Measurements from ENCODE around the gene NHSL1.
"Not testable (repeated sequence)": the region's sequence is repeated elsewhere in the genome, so short reads cannot be mapped to it uniquely, and the experiment has no call there.

The NHSL1 gene

GRCh38 chr6:138427701-138428100 lies 71.6 kb downstream of the NHSL1 start:
- no peak for ATAC-seq (ENCODE audit: low read depth)
- Histone ChIP-seq H3K36me3 (ENCODE audit: low read depth) (peaks cover 11% of the 10 kb centered on the region), H3K9me3 (ENCODE audit: severe bottlenecking) (no peaks in the 10 kb centered on the region), H3K27me3 (ENCODE audit: insufficient read depth, poor library complexity, severe bottlenecking) (no peaks in the 10 kb centered on the region), H3K4me3 (ENCODE audit: severe bottlenecking) (no peak overlapping the region), H3K27ac (ENCODE audit: poor library complexity, severe bottlenecking) (no peak overlapping the region), H3K4me1 (ENCODE audit: insufficient read depth, poor library complexity, severe bottlenecking) (no peaks in the 10 kb centered on the region)
- DNase-seq (ENCODE audit: low spot score): no peak
- TF ChIP-seq, protein P1, sequence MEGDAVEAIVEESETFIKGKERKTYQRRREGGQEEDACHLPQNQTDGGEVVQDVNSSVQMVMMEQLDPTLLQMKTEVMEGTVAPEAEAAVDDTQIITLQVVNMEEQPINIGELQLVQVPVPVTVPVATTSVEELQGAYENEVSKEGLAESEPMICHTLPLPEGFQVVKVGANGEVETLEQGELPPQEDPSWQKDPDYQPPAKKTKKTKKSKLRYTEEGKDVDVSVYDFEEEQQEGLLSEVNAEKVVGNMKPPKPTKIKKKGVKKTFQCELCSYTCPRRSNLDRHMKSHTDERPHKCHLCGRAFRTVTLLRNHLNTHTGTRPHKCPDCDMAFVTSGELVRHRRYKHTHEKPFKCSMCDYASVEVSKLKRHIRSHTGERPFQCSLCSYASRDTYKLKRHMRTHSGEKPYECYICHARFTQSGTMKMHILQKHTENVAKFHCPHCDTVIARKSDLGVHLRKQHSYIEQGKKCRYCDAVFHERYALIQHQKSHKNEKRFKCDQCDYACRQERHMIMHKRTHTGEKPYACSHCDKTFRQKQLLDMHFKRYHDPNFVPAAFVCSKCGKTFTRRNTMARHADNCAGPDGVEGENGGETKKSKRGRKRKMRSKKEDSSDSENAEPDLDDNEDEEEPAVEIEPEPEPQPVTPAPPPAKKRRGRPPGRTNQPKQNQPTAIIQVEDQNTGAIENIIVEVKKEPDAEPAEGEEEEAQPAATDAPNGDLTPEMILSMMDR (IDR thresholded peaks at IDR 0.05; ENCODE audit: poor library complexity, severe bottlenecking): no peak

DNA sequence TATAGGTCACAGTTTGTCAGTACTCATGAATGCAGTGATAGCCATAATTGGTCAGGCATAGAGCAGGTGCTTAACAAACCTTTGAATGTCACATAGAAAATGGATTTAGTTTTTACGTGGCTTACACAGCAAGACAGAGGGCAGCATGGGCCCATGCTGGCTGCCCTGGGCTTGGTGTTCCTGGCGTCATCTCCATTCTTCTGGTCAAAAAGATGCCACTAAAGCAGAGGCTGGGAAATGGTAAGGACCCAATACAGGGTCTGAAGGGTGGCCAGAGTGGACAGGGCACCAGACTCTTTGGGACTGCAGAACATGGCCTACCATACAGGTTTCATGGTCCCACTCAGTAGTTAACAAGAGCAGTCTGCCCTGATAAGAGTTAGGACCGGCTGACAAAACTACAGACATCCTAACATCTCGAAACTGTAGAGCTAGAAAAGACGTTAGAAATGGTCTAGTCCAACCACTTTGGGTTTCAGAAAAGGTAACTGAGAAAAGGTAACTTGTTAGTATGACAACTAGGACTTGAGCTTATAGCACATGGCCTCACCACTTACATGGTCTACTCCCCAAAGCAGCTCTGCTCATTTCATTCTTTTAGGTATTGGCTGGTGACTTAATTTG lies 72.7 kb downstream of the NHSL1 start:
- H3K27ac ChIP-seq (ENCODE audit: poor library complexity, severe bottlenecking): no peak overlapping the region
- ATAC-seq (ENCODE audit: low read depth) (no peak), DNase-seq (ENCODE audit: low spot score) (no peak)
- H3K4me3 ChIP-seq (ENCODE audit: severe bottlenecking): no peak overlapping the region
- no peaks in the 10 kb centered on the region for H3K4me1 ChIP-seq (ENCODE audit: insufficient read depth, poor library complexity, severe bottlenecking)
- H3K27me3 ChIP-seq (ENCODE audit: insufficient read depth, poor library complexity, severe bottlenecking): no peaks in the 10 kb centered on the region
- TF ChIP-seq, protein P1 (IDR thresholded peaks at IDR 0.05; ENCODE audit: poor library complexity, severe bottlenecking): no peak
- H3K9me3 ChIP-seq (ENCODE audit: severe bottlenecking): no peaks in the 10 kb centered on the region
- peaks cover 22% of the 10 kb centered on the region for H3K36me3 ChIP-seq (ENCODE audit: low read depth)

GRCh38 chr6:138425256-138425655 lies 74.0 kb downstream of the NHSL1 start:
- not testable (repeated sequence) for H3K27ac ChIP-seq (ENCODE audit: poor library complexity, severe bottlenecking); DNase-seq (ENCODE audit: low spot score); H3K9me3 ChIP-seq (ENCODE audit: severe bottlenecking); H3K27me3 ChIP-seq (ENCODE audit: insufficient read depth, poor library complexity, severe bottlenecking); H3K4me1 ChIP-seq (ENCODE audit: insufficient read depth, poor library complexity, severe bottlenecking); ATAC-seq (ENCODE audit: low read depth); H3K4me3 ChIP-seq (ENCODE audit: severe bottlenecking)
- peaks cover 22% of the 10 kb centered on the region for H3K36me3 ChIP-seq (ENCODE audit: low read depth)

DNA sequence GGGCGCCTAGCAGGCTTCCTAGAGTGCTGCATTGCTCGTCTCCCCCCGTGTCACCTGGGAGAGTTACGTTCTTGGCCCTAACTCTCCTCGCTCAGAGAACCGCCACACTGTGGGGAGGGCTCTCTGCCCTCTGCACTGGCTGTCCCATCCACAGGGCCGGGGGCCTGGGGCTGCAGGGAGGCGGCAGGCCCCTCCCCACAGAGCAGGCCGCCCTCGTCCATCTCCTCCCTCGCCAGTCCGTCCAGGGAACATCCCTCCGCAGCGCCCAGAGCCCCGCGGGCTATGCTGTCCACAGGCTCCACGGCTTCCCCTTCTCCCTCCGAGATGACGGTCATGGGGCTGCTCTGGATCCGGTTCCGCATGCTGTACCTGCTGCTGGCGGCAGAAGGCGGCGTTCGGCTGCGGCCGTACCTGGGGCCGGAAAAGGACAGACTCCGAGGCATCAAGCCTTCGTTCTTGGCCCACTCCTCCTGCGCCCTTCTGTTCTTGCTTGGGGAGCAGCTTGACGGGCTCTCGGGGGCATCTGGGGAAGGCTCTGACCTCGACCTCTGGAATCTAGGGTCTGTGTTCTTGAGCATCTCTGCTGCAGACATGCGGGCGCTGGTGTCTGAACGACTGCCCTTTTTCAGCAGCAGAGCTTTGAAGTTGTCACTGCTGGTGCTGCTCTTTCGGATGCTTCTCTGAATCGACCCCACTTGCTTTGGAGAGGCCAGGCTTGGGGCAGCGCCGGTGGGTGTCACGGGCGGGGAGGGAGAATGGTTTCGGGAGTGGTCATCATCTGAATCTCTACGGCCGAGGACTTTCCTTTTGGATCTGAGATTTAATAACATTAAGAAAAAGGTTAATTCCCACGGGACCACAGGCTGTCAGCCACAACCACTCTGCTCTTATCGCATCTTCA lies 75.0 kb downstream of the NHSL1 start:
- Histone ChIP-seq H3K36me3 (ENCODE audit: low read depth) (peaks cover 20% of the 10 kb centered on the region), H3K27ac (ENCODE audit: poor library complexity, severe bottlenecking) (no peak overlapping the region), H3K27me3 (ENCODE audit: insufficient read depth, poor library complexity, severe bottlenecking) (no peaks in the 10 kb centered on the region), H3K4me1 (ENCODE audit: insufficient read depth, poor library complexity, severe bottlenecking) (no peaks in the 10 kb centered on the region), H3K4me3 (ENCODE audit: severe bottlenecking) (no peak overlapping the region), H3K9me3 (ENCODE audit: severe bottlenecking) (no peaks in the 10 kb centered on the region)
- no peak for ATAC-seq (ENCODE audit: low read depth)
- DNase-seq (ENCODE audit: low spot score): no peak
- TF ChIP-seq, protein P1 (IDR thresholded peaks at IDR 0.05; ENCODE audit: poor library complexity, severe bottlenecking): no peak

GRCh38 chr6:138422861-138423260 lies 76.4 kb downstream of the NHSL1 start:
- H3K9me3 ChIP-seq (ENCODE audit: severe bottlenecking): no peaks in the 10 kb centered on the region
- TF ChIP-seq, protein P1 (IDR thresholded peaks at IDR 0.05; ENCODE audit: poor library complexity, severe bottlenecking): no peak
- peaks cover 12% of the 10 kb centered on the region for H3K36me3 ChIP-seq (ENCODE audit: low read depth)
- no peak overlapping the region for H3K27ac ChIP-seq (ENCODE audit: poor library complexity, severe bottlenecking)
- H3K4me1 ChIP-seq (ENCODE audit: insufficient read depth, poor library complexity, severe bottlenecking): no peaks in the 10 kb centered on the region
- DNase-seq (ENCODE audit: low spot score) (no peak), ATAC-seq (ENCODE audit: low read depth) (no peak)
- no peak overlapping the region for H3K4me3 ChIP-seq (ENCODE audit: severe bottlenecking)
- no peaks in the 10 kb centered on the region for H3K27me3 ChIP-seq (ENCODE audit: insufficient read depth, poor library complexity, severe bottlenecking)
